Measurements from ENCODE around the gene TSC22D2. TPM values are rescaled to one million over a fixed set of nuclear protein-coding genes. Genes with fewer than 3 reads are reported as not detected.

The TSC22D2 gene
- total RNA-seq, 1 donor from 2014 or later = 68.7 TPM

DNA sequence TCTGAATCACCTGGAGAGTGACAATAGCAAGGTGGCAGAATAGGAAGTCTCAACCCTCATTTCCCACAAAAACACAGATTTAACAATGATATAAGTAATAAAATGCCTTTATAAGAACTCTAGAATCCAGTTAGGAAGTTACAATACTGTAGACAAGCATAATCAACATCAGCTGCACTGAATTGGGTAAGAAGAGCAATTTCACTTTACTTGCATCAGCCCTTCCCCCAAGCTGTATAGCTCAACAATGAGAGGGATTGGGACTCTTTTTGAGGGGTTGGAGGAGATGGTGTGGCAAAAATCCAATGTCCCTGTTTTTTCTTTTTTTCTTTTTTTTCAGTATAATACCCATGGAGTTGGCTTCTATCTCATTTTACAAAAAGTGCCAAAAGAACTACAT lies 75.1 kb downstream of the TSC22D2 start:
- TF ChIP-seq, protein P1, sequence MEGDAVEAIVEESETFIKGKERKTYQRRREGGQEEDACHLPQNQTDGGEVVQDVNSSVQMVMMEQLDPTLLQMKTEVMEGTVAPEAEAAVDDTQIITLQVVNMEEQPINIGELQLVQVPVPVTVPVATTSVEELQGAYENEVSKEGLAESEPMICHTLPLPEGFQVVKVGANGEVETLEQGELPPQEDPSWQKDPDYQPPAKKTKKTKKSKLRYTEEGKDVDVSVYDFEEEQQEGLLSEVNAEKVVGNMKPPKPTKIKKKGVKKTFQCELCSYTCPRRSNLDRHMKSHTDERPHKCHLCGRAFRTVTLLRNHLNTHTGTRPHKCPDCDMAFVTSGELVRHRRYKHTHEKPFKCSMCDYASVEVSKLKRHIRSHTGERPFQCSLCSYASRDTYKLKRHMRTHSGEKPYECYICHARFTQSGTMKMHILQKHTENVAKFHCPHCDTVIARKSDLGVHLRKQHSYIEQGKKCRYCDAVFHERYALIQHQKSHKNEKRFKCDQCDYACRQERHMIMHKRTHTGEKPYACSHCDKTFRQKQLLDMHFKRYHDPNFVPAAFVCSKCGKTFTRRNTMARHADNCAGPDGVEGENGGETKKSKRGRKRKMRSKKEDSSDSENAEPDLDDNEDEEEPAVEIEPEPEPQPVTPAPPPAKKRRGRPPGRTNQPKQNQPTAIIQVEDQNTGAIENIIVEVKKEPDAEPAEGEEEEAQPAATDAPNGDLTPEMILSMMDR (IDR thresholded peaks at IDR 0.05; ENCODE audit: unreplicated experiment) = no peak
- Mint-ChIP-seq H3K27ac (no peak overlapping the region), H3K36me3 (peaks cover 18% of the 10 kb centered on the region), H3K4me1 (no peaks in the 10 kb centered on the region), H3K9me3 (peaks cover 40% of the 10 kb centered on the region), H3K4me3 (no peak overlapping the region), H3K27me3 (ENCODE audit: low read depth) (no peaks in the 10 kb centered on the region)
- DNase-seq (ENCODE audit: low spot score in 2 of 2, unreplicated experiment in 2 of 2) = no peak

DNA sequence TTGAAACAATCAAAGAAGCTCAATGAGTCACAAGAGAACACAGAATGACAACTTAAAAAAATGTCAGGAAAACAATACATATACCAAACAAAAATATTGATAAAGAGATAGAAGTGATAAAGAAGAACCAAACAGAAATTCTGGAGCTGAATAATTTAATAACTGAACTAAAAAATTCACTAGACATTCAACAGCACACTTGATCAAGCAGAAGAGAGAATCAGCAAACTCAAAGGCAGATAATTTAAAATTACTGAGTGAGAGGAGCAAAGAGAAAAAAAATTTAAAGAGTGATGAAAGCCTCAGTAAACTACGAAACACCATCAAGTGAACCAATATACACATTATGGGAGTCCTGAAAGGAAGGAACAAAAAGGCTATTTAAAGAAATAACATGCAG lies 76.3 kb downstream of the TSC22D2 start:
- no peak for DNase-seq (ENCODE audit: low spot score in 2 of 2, unreplicated experiment in 2 of 2)
- H3K4me3 Mint-ChIP-seq = no peak overlapping the region
- peaks cover 3% of the 10 kb centered on the region for H3K4me1 Mint-ChIP-seq
- H3K9me3 Mint-ChIP-seq = peaks cover 40% of the 10 kb centered on the region
- no peaks in the 10 kb centered on the region for H3K27me3 Mint-ChIP-seq (ENCODE audit: low read depth)
- TF ChIP-seq, protein P1 (IDR thresholded peaks at IDR 0.05; ENCODE audit: unreplicated experiment) = no peak
- no peak overlapping the region for H3K27ac Mint-ChIP-seq
- peaks cover 18% of the 10 kb centered on the region for H3K36me3 Mint-ChIP-seq

DNA sequence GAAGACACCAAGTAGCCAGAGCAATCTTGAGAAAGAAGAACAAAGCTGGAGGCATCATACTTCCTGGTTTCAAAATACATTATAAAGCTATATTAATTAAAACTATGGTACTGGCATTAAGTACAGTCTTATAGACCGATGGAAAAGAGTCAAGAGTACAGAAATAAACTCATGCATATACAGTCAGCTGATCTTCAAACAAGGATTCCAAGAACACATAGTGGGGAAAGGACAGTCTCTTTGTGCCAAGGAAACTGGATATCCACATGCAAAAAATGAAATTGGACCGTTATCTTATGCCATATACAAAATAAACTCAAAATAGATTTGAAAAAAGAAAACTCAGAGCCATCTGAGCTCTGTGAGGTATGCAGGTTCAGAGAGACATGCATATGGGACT lies 80.8 kb downstream of the TSC22D2 start:
- TF ChIP-seq, protein P1 (IDR thresholded peaks at IDR 0.05; ENCODE audit: unreplicated experiment) = no peak
- no peak for DNase-seq (ENCODE audit: low spot score in 2 of 2, unreplicated experiment in 2 of 2)
- Mint-ChIP-seq H3K4me3 (no peak overlapping the region), H3K27ac (no peak overlapping the region), H3K36me3 (peaks cover 15% of the 10 kb centered on the region), H3K27me3 (ENCODE audit: low read depth) (no peaks in the 10 kb centered on the region), H3K9me3 (peaks cover 34% of the 10 kb centered on the region), H3K4me1 (peaks cover 5% of the 10 kb centered on the region)

DNA sequence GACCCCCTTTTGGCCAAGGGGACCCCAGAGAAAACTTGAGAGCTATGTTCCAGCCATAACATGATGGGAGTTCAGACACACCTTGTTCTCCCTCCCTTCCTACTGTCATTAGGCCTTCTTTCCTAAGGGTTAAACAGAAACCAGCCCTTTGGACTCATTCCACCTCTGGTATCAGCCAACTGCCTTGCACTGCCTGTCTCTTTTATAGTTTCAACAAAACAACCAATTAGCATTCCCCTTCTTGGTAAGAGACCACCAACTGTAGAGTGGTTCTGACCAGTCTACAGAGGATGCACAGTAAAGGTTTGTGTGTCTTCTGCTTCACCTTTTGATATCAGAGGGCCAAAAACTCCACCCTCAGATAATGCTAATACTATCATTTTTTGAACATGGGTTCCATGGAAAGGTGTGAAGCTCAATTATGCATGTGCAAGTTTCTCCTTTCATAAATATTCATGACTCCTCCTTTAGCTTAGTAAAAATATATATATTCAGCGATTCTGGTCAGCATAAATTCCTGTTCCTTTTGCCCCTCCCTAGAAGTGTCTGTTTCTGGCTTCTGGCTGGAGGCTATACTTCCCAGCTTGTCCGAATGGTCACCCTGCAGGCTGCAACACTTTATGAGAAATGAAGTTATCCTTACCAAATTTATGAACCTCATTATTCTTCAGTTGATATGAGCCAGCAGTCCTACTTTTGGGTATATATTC lies 82.3 kb downstream of the TSC22D2 start:
- H3K4me1 Mint-ChIP-seq = peaks cover 9% of the 10 kb centered on the region
- no peak overlapping the region for H3K4me3 Mint-ChIP-seq
- no peak overlapping the region for H3K27ac Mint-ChIP-seq

DNA sequence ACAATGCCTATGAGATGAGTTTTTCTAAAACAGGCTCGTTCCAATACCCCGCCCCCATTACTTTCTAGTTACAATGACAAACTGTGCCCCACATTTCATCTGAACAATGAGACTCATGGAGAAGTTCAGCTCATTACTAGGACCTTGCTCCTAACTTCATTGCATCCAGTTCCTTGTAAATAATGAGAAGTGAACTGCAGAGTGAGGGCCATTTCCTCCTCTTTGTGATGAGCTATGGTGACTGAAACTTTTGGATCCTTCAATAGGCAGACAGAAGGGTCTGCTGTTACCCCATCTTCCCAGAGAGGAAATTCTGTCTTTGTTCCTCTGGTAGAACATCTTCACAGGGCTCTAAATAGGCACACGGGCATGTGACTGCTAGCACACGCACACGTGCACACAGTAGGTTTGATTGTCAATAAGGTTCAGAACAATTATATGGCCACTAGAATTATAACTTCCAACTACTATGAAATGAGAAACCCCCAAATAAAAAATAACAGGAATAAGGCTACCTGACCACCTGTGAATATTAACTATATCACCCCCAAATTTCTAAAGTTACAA lies 86.4 kb downstream of the TSC22D2 start:
- no peak overlapping the region for H3K4me3 Mint-ChIP-seq
- no peak overlapping the region for H3K27ac Mint-ChIP-seq
- H3K36me3 Mint-ChIP-seq = no peaks in the 10 kb centered on the region
- no peaks in the 10 kb centered on the region for H3K27me3 Mint-ChIP-seq (ENCODE audit: low read depth)
- peaks cover 7% of the 10 kb centered on the region for H3K4me1 Mint-ChIP-seq
- no peak for DNase-seq (ENCODE audit: low spot score in 2 of 2, unreplicated experiment in 2 of 2)
- H3K9me3 Mint-ChIP-seq = peaks cover 10% of the 10 kb centered on the region
- TF ChIP-seq, protein P1 (IDR thresholded peaks at IDR 0.05; ENCODE audit: unreplicated experiment) = no peak

More for the DNA sequence above, 82.3 kb downstream of the TSC22D2 start:
- Mint-ChIP-seq H3K27me3 (ENCODE audit: low read depth) (no peaks in the 10 kb centered on the region), H3K36me3 (peaks cover 9% of the 10 kb centered on the region), H3K9me3 (peaks cover 24% of the 10 kb centered on the region)
- TF ChIP-seq, protein P1 (IDR thresholded peaks at IDR 0.05; ENCODE audit: unreplicated experiment) = no peak
- DNase-seq (ENCODE audit: low spot score in 2 of 2, unreplicated experiment in 2 of 2) = no peak
